T1000 (cell line): ENCODE measurements around the gene ARMH1.
A peak's percentile ranks its signal among the peaks of the same experiment; 100 is the strongest.
"Not testable (repeated sequence)": the region's sequence is repeated elsewhere in the genome, so short reads cannot be mapped to it uniquely, and the experiment has no call there.

Experiments
- DNase-seq: peaks from one replicate; lab custom pipeline; 2025; ENCODE audit warnings: mixed read lengths; lab: John Stamatoyannopoulos, UW

Gene ARMH1

DNA sequence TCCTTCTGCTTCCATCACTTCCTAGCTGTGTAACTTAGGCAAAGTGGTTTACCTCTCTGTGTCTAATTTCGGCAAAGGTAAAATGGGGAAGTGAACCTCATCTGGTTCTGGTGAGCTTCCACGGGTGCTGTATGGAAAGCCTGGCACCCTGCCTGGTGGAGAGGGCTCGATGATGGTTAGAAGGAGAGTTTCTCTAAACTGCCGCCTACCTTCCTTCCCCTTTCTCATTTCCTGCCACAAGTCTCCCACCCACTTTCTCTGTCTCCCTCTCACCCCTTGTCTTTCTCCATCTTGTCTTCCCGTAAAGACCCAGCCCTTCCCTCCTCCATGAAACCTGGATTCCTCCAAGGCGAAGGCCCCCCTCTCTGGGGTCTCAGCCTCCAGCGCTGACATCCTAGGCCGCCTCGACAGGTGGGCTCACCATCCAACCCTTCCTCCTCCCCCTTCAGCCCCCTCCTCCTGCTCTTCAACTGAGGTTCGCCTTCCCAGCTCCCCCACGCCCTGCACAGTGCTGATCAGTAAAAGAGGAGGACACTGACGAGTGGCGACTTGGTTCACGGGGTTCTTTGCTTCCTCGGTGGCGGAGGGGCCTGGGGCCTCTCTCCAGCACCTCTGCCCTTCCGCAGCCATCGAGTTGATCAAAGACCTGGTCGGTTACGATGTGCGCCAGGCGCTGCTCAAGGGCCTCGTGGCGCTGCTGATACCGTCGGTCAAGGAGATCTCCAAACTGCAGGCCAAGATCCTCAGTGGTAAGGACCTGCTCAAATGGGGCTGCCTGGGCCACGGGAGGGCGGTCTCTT lies 49.2 kb downstream of the ARMH1 start:
- no peak for DNase-seq

DNA sequence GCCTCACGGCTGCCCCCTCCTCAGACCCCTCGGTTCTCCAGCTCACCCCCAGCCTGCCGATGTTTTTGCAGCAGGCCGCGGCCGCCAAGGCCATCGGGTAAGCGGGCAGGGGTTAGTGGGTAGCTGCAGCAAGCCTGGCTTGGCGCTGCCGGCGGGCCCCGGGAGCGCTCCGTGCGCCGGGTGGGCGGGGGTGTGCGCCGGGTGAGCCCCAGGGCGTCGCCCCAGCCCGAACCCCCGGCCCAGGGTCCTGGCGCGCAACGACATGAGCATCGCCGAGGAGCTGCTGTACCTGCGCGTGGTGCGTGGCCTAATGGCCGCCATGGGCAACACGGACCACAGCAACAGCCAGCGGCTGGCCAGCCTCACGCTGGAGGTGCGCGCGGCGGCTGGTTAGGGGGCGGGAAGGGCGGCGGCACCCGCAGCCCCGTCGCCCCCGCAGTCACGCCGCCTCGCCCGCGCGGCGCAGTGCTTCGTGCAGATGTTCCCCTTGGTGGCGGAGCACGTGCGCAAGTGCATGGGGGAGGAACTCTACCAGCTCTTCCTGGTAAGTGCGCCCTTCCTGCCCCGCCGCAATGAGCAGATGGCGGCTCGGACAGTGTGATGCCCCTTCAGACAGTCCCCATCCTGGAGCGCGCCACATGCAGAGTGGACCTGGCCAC lies 49.9 kb downstream of the ARMH1 start:
- DNase-seq: no peak

DNA sequence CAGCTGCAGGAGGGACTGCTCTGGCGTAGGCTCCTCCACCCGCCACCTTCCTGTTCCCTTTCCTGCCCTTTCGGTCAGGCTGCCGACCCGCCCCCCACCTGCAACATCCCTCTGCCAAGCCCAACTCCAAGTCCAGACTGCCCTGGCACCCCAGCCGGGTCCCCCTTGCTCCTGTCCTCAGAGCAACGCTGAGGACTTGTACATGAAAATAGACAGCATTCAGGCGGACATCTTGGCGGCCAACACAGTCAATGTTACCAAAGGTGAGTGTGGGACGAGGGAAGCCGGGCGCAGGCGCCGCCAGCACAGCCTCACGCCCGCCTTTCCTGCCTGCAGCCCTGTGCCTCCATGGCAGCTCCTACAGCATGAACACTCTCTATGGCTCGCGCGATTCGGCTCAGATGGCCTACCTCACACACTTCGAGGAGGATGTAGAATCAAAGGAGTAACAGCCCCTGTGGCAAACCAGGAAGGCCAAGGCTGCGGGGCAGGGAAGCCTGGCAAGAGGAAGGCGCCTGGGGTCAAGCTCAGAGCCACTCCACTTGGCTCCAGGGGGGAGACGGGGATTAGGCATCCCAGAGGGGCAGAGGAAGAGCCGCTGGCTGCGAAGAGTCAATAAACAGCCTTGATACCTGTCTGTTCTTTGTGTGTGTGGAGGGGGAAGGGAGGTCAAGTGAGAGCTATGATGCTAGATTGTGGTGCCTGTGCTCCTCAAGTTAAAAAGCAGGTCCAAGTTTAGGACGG lies 50.6 kb downstream of the ARMH1 start:
- DNase-seq: no peak

DNA sequence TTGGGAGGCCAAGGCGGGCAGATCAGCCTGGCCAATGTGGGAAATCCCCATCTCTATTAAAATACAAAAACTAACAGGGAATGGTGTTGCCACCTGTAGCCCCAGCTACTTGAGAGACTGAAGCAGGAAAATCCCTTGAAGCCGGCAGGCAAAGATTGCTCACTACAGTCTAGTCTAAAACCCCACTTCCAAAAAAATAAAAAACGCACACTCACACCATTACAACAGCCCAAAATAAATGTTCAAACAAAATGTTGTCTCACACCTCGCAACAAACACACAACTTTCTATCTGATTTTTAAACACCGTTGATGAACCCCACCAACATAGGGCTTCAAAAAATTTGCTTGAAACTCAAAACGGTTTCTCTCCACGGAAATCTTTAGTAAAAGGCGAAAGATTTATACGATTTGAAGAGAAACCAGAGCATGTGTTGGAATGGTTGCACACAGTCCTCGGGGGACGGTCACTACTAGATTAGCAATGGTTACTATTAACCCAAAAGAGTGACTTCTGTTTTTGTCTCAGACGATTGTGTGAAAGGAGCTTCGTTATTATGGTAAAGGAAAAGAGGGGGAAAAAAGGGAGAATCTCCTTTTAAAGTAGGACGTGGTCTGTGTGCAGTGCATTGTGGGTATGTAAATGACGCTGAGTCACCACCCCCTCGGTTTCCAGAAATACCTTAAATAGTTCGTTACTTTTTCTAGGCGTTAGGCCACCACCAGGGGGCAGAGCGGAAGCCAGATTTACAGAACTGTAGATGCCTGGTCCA lies 56.4 kb downstream of the ARMH1 start, which contains the start of gene RNU5D-1:
Gene RNU5D-1 (minus strand): TSS at position 430 of the 772 bp plus-strand sequence.
- peak; percentile 85 for DNase-seq

DNA sequence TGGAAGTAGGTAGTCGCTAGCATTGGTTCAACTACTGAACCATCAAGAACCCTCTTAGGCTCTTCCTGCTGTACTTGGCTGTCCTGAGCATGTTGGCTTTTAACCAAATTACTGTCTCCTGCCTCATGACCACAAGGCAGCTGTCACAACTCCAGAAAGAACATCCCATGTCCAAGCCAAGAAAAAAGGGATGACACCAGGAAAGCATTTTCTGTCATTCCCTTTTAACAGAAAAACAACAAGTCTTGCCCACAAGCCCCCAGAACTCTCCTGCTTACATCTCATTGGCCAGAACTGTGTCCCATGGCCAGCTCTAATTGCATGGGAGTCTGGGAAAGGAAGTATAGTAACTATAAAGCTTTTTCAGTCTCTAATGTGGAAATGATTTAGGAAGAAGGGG lies 58.9 kb downstream of the ARMH1 start:
- DNase-seq: no peak

DNA sequence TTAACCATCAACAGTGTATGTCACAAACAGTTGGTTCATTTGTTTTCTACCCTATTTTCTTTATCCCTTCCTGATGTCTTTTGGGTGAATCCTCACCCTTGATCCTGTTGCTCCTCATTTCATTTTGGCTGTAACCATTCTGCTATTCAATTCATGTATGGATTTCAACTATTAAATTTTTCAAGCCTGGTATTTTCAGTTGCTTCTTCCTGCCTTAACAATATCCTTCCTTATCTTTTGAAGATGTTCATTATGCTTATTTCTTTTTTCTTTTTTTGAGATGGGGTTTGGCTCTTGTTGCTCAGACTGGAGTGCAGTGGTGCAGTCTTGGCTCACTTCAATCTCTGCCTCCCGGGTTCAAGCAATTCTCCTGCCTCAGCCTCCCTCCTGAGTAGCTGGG lies 59.3 kb downstream of the ARMH1 start:
- DNase-seq: no peak

DNA sequence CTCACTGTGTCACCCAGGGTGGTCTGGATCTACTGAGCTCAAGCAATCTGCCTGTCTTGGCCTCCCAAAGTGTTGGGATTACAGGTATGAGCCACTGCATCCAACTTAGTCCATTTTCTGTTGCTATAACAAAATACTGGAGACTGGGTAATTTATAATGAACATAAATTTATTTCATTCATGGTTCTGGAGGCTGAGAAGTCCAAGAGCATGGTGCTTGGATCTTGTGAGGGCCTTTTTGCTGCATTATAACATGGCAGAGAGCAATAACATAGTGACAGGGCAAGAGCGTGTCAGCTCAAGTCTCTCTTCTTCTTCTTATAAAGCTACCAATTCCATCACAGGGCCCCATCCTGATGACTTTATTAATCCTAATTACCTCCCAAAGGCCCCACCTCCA lies 61.5 kb downstream of the ARMH1 start:
- DNase-seq: no peak

DNA sequence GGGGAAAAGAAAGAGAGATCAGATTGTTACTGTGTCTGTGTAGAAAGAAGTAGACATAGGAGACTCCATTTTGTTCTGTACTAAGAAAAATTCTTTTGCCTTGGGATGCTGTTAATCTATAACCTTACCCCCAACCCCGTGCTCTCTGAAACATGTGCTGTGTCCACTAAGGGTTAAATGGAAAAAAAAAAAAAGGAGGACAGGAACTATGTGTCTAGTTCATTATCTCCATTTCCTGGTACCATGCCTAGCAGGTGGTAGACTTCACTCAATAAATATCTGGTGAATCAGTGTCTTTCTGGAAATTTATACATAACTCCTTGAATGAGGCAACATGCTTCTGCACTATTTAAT lies 64.4 kb downstream of the ARMH1 start:
- not testable (repeated sequence) for DNase-seq

DNA sequence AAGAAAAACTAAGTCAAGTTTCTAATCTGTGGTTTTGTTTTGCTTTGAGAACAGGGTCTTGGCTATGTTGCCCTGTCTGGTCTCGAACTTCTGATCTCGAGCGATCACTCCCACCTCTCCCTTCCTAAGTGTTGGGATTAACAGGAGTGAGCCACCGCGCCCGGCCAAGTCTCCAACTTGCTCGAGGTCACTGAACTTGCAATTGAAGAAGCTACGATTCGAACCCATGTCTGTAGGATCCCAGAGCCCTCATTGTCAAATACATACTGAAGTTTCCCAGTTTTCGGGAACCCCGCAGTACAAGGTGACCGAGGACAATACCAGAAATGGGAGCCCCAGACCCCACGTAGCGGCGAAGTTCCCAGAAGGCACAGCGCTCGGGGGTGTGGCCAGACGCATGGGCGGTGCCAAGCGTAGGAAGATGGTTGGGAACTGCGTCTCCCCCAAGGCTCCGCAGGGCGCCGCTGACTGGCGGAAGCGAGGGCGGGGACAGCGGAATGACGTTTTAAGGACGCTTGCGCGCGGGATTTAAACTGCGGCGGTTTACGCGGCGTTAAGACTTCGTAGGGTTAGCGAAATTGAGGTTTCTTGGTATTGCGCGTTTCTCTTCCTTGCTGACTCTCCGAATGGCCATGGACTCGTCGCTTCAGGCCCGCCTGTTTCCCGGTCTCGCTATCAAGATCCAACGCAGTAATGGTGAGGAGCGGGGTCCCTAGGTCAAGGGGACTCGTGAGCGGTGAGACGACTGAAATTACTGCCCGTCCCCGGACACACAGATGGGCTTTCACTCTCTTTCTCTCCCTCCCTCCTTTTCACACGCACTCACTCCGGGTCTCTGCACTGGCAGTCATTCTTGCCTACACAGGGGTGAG lies 65.0 kb downstream of the ARMH1 start, which contains the start of gene KIF2C:
Gene KIF2C (plus strand): TSS at position 531 of the 872 bp plus-strand sequence. CDS start 96 bp downstream, at position 627.
- peak; percentile 96 for DNase-seq

DNA sequence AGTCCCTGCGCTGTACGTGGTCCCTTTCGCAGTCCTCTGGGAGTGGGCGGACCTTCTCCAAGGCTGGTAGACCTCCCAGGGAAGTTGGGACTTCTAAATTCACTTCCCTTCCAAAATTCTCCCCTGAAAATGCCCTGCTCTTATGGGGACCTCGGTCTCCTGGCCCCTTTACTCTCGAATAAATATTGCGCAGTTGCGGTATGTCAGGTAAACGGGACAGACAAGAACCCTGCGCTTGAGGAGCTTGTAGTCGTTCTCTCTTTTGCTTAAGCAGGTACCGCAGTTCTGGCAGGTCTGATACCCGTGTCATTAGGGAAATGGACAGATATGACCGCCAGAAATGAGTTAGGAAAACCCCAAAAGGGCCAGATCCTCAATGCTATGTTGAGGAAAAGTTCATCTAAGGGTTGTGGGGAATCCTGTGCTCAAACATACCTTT lies 65.7 kb downstream of the ARMH1 start:
- no peak for DNase-seq

DNA sequence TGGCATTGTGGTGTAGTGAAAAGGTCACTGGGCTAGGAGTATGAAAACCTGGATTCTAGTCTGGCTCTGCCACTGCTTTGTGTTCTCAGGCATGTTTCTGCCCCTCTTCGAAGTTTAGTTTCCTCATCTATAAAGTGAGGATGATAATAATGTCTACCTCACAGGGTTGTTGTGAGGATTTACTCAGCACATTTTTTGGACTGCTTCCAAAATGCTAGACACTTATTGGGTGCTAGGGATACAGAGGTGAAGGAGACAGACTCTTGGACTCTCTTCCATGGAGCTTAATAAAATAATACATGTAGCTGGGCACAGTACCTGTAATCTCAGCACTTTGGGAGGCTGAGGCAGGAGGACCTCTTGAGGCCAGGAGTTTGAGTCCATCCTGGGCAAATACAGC lies 68.7 kb downstream of the ARMH1 start:
- no peak for DNase-seq

DNA sequence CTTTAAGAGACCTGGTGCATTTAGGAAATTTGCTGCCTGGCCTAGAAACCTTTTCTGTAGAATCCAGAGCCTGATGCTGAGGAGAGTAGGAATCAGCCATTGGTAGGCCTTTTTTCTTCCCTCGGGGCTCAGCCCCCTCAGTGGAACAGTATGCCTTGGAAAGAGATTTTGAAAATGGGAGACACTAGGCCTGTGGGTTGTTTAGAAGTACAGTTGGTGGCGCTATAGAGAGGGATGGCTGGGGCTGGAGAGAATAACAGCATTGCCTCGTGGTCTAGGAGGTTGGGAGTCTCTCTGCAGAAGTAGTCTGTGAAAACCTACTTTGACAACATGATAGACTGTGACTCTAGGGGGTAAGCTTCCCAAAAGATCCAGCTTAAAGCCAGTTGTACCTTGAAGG lies 73.4 kb downstream of the ARMH1 start:
- no peak for DNase-seq

DNA sequence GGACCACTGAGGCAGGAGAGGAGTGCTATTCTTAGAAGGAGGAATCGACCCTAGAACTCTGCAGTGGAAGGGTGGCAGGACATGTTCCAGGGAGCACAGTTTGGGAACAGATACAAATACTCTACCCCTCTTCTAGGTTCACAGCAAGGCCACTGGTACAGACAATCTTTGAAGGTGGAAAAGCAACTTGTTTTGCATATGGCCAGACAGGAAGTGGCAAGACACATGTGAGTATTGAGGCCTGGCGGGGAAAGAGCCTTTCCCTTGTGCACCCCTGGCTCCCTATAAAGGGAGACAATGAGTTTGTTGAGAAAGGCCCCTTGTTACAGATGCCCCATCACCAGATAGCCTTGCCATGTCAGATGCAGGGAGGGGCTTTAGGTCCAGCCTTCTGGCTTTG lies 82.9 kb downstream of the ARMH1 start:
- DNase-seq: no peak

DNA sequence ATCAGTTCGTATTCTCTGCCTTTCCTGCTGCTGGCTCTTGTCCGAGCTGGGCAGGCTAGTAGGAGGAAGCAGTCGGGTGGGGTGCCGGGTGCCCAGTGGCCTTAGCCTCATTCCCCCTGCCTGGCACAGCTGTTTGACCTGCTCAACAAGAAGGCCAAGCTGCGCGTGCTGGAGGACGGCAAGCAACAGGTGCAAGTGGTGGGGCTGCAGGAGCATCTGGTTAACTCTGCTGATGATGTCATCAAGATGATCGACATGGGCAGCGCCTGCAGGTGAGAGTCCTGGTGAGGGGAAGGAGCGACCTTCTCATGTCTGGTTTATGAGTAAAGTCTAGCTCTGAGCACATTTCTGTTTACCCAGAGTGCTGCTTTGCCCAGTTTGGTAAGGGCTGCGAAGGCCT lies 84.6 kb downstream of the ARMH1 start:
- no peak for DNase-seq

DNA sequence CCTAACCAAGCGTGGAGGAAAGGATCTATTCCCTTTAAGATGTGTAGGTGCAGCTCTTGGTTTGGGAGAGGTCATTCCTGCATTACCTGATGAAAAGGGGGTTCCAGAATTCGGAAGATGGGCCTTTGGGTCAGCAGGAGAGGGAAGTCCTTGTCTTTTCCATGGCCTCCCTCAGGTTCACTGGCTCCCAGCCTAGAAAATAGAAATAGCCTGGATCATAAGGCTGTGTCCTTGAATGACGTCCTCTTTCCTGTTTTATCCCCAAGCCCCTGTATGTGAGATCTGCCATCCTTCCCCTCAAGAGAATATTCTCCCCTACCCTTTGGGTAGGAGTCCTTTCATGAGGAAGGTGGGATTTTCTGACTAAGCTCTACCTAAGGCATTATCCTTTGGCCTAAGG lies 86.4 kb downstream of the ARMH1 start:
- DNase-seq: no peak

DNA sequence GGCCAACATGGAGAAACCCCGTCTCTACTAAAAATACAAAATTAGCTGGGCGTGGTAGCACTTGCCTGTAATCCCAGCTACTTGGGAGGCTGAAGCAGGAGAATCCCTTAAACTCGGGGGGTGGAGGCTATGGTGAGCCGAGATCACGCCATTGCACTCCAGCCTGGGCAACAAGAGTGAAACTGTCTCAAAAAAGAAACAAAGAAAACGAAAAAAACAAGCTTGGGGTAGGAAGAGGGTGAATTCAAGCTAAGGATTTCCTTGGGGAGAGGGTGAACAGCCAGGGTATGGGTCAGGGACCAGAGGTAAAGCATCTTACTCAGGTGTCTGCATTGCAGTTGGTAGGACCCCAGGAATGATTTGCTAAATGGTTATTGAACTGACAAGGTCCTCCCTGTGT lies 91.9 kb downstream of the ARMH1 start:
- DNase-seq: not testable (repeated sequence)
